T-helper 1 cell treated with Interleukin-12 subunit alpha and Interleukin-12 subunit beta and Interleukin-4 antibody, amounts not matched to agents 30 ng/mL and 1 ng/mL, for 36 hours (primary cell): Measurements from ENCODE around the gene GLRX. TPM values are rescaled to one million over a fixed set of nuclear protein-coding genes. Genes with fewer than 3 reads are reported as not detected.

Experiments used
- intact Hi-C: fragments of 100-400 bp; cut with micrococcal nuclease; formaldehyde crosslinking; loops from one replicate; pipeline ENCODE4 v1.15.1; 2024
- total RNA-seq: library from RNA; stranded (reverse); gene quantifications from 2 replicates; pipeline ENCODE4 v1.2.3, GENCODE V29; 2022

The GLRX gene
- 56.4 and 65.9 TPM in 2 replicates for total RNA-seq

GRCh38 chr5:95822542-95823181, at the start of gene GLRX:
Gene GLRX, minus strand, starts transcription at chr5:95822726. Its CDS starts 64 bp downstream, at chr5:95822662.
- intact Hi-C loops: loop anchor here (1.0 to 5.0 kb wide), 15 partner anchors 13 to 1710 kb away; partner anchors contain the start of genes ARSK, ERAP1, ERAP2 and LNPEP

GRCh38 chr5:95871146-95871806, 48.8 kb upstream of the GLRX start:
- intact Hi-C loops: loop anchor here (2.0 kb wide), 3 partner anchors 58 to 1064 kb away; partner anchors contain the start of gene CAST

GRCh38 chr5:95870105-95870672, 47.7 kb upstream of the GLRX start:
- intact Hi-C loops: loop anchor here (1.0 to 2.0 kb wide), 7 partner anchors 8 to 1065 kb away; partner anchors contain the start of gene CAST

GRCh38 chr5:95869173-95869855, 46.8 kb upstream of the GLRX start:
- intact Hi-C loops: loop anchor here (2.0 to 5.0 kb wide), 5 partner anchors 47 to 1313 kb away; partner anchors contain the start of genes GLRX and RIOK2

GRCh38 chr5:95868136-95868535, 45.6 kb upstream of the GLRX start:
- intact Hi-C loops: loop anchor here (2.0 to 5.0 kb wide), 5 partner anchors 45 to 1315 kb away; partner anchors contain the start of genes GLRX and RIOK2

- intact Hi-C loops: loop anchor here (5.0 kb wide), 1 partner anchor 671 kb away; no protein-coding TSS in a partner anchor
Measured at GRCh38 chr5:95866435-95867040, 44.0 kb upstream of the GLRX start.

- intact Hi-C loops: loop anchor here (5.0 kb wide), 1 partner anchor 672 kb away; no protein-coding TSS in a partner anchor
Measured at GRCh38 chr5:95864944-95865504, 42.5 kb upstream of the GLRX start.

GRCh38 chr5:95864456-95864855, 41.9 kb upstream of the GLRX start:
- intact Hi-C loops: no loop called here

- intact Hi-C loops: no loop called here
Measured at GRCh38 chr5:95863383-95863757, 40.8 kb upstream of the GLRX start.

GRCh38 chr5:95862671-95863382, 40.3 kb upstream of the GLRX start:
- intact Hi-C loops: loop anchor here (1.0 kb wide), 1 partner anchor 7 kb away; no protein-coding TSS in a partner anchor

- intact Hi-C loops: loop anchor here (1.0 kb wide), 1 partner anchor 8 kb away; no protein-coding TSS in a partner anchor
Measured at GRCh38 chr5:95861864-95862561, 39.5 kb upstream of the GLRX start.

- intact Hi-C loops: no loop called here
Measured at GRCh38 chr5:95861221-95861863, 38.8 kb upstream of the GLRX start.

GRCh38 chr5:95859661-95860060, 37.1 kb upstream of the GLRX start:
- intact Hi-C loops: loop anchor here (1.0 to 5.0 kb wide), 3 partner anchors 33 to 378 kb away; no protein-coding TSS in a partner anchor

- intact Hi-C loops: loop anchor here (1.0 to 5.0 kb wide), 6 partner anchors 33 to 742 kb away; partner anchors contain the start of gene ELL2
Measured at GRCh38 chr5:95858661-95859595, 36.4 kb upstream of the GLRX start.

GRCh38 chr5:95858023-95858461, 35.5 kb upstream of the GLRX start:
- intact Hi-C loops: loop anchor here (1.0 to 5.0 kb wide), 5 partner anchors 71 to 743 kb away; partner anchors contain the start of gene ELL2

GRCh38 chr5:95857185-95857945, 34.8 kb upstream of the GLRX start:
- intact Hi-C loops: loop anchor here (5.0 kb wide), 1 partner anchor 380 kb away; no protein-coding TSS in a partner anchor
